Parathyroid adenoma (tissue), 2 donors: ENCODE measurements around the gene TYMP.
"Not testable (repeated sequence)": the region's sequence is repeated elsewhere in the genome, so short reads cannot be mapped to it uniquely, and the experiment has no call there.

Experiments used
- H2AFZ ChIP-seq: fragments of 300-600 bp; sonication (generic); one replicate; pipeline ENCODE4 v1.7.0; 2017; ENCODE audit warnings: antibody characterized with exemption, mild to moderate bottlenecking
- H3K27ac ChIP-seq: fragments of 300-600 bp; sonication (generic); one replicate; pipeline ENCODE4 v1.7.0; 2017
- H3K27me3 ChIP-seq: fragments of 300-600 bp; sonication (generic); one replicate; pipeline ENCODE4 v1.7.0; 2017; ENCODE audit warnings: low read length; ENCODE audit not compliant: control insufficient read depth, insufficient read depth
- H3K36me3 ChIP-seq: fragments of 300-600 bp; sonication (generic); one replicate; pipeline ENCODE4 v1.7.0; 2017; ENCODE audit warnings: low read length; ENCODE audit not compliant: control insufficient read depth, insufficient read depth
- H3K4me1 ChIP-seq: fragments of 300-600 bp; sonication (generic); one replicate; pipeline ENCODE4 v1.7.0; 2017; ENCODE audit warnings: control low read depth
- H3K4me2 ChIP-seq: fragments of 300-600 bp; sonication (generic); one replicate; pipeline ENCODE4 v1.7.0; 2017; ENCODE audit warnings: low read length
- H3K4me3 ChIP-seq: fragments of 300-600 bp; sonication (generic); one replicate; pipeline ENCODE4 v1.7.0; 2017; ENCODE audit warnings: low read depth, low read length
- H3K79me2 ChIP-seq: fragments of 300-600 bp; sonication (generic); one replicate; pipeline ENCODE4 v1.7.0; 2017; ENCODE audit warnings: control low read depth
- H3K9ac ChIP-seq: fragments of 300-600 bp; sonication (generic); one replicate; pipeline ENCODE4 v1.7.0; 2017; ENCODE audit warnings: mild to moderate bottlenecking
- H3K9me3 ChIP-seq: fragments of 300-600 bp; sonication (generic); one replicate; pipeline ENCODE4 v1.7.0; 2017; ENCODE audit warnings: low read length; ENCODE audit not compliant: control insufficient read depth
- CTCF ChIP-seq: fragments of 300-600 bp; sonication (generic); IDR thresholded peaks from one replicate; pipeline ENCODE4 v1.7.0; 2017; ENCODE audit warnings: antibody characterized with exemption, mild to moderate bottlenecking
- donor health status: primary hyperparathyroidism.

TYMP gene

DNA sequence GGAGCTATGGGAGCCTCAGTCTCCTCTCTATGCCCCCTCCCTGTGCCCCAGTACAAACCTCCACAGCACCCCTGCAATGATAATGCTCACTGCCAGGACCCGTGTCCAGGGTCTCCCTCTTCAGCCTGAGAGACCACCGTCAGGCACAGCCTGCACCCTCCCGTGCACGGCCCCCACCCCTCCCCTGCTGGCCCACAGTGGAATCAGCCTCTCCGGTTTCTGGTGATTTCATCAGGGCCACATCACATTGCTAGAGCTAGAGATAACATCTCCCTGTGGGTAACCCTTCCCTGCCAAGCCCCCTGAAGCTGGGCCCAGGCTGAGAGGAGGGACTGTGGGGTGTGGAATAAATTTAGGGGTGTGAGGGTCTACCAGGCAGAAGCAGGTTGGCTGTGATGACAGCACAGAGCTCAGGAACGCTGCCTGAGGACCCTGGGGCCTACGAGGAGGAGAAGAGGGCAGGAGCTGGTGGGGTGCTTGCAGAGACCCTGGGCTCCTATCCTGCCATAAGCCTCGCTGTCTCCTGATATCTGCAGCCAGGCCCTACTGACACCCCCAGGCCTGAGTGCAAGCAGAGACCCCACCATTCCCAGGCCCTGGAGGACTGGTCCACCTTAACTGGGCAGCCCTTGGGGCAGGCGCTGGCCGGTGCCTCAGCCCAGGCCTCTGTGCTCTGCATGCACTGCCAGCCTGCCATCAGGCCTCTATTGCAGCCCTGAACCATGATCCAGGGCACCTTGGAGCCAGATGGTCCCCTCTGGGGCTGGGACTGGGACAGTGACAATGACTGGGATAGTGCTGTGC lies 15.9 kb upstream of the TYMP start, which contains the start of gene KLHDC7B:
Gene KLHDC7B, plus strand, starts transcription at position 378 of the 804 bp plus-strand sequence. Its CDS starts 345 bp downstream, at position 723.
- Histone ChIP-seq H3K27ac (peak within 1 kb of the TSS; percentile 86), H3K4me3 (peak within 1 kb of the TSS; percentile 19), H3K4me2 (peak within 1 kb of the TSS; percentile 56), H3K79me2 (no peaks in the 10 kb centered on the region), H3K9ac (no peak within 1 kb of the TSS), H3K4me1 (peaks cover 7% of the 10 kb centered on the region), H2AFZ (peak within 1 kb of the TSS; percentile 70), H3K27me3 (no peaks in the 10 kb centered on the region), H3K36me3 (no peaks in the 10 kb centered on the region), H3K9me3 (no peaks in the 10 kb centered on the region)
- peak; percentile 12 for TF ChIP-seq CTCF

- H3K27ac ChIP-seq: peak overlapping the region; percentile 86
- H3K9ac ChIP-seq: no peak overlapping the region
- no peak overlapping the region for H3K4me3 ChIP-seq
- peak overlapping the region; percentile 65 for H2AFZ ChIP-seq
- H3K27me3 ChIP-seq: no peaks in the 10 kb centered on the region
- peak overlapping the region; percentile 56 for H3K4me2 ChIP-seq
- H3K36me3 ChIP-seq: no peaks in the 10 kb centered on the region
- no peaks in the 10 kb centered on the region for H3K79me2 ChIP-seq
- TF ChIP-seq CTCF: no peak
- peaks cover 7% of the 10 kb centered on the region for H3K4me1 ChIP-seq
- no peaks in the 10 kb centered on the region for H3K9me3 ChIP-seq
Observed at GRCh38 chr22:50544746-50545253, 15.0 kb upstream of the TYMP start.

- Histone ChIP-seq H3K9me3 (no peaks in the 10 kb centered on the region), H3K27ac (peak overlapping the region; percentile 86), H3K36me3 (no peaks in the 10 kb centered on the region), H2AFZ (peak overlapping the region; percentile 65), H3K4me1 (peaks cover 7% of the 10 kb centered on the region), H3K4me2 (peak overlapping the region; percentile 71), H3K27me3 (no peaks in the 10 kb centered on the region), H3K79me2 (no peaks in the 10 kb centered on the region), H3K9ac (no peak overlapping the region), H3K4me3 (peak overlapping the region; percentile 36)
- peak; percentile 66 for TF ChIP-seq CTCF
Observed at GRCh38 chr22:50544078-50544745, 14.4 kb upstream of the TYMP start.

- no peak overlapping the region for H3K4me2 ChIP-seq
- peak overlapping the region; percentile 53 for H3K27ac ChIP-seq
- H2AFZ ChIP-seq: no peak overlapping the region
- H3K79me2 ChIP-seq: no peaks in the 10 kb centered on the region
- H3K36me3 ChIP-seq: no peaks in the 10 kb centered on the region
- peaks cover 7% of the 10 kb centered on the region for H3K4me1 ChIP-seq
- H3K4me3 ChIP-seq: no peak overlapping the region
- no peak overlapping the region for H3K9ac ChIP-seq
- TF ChIP-seq CTCF: no peak
- H3K9me3 ChIP-seq: no peaks in the 10 kb centered on the region
- H3K27me3 ChIP-seq: no peaks in the 10 kb centered on the region
Observed at GRCh38 chr22:50542416-50542927, 12.7 kb upstream of the TYMP start.

DNA sequence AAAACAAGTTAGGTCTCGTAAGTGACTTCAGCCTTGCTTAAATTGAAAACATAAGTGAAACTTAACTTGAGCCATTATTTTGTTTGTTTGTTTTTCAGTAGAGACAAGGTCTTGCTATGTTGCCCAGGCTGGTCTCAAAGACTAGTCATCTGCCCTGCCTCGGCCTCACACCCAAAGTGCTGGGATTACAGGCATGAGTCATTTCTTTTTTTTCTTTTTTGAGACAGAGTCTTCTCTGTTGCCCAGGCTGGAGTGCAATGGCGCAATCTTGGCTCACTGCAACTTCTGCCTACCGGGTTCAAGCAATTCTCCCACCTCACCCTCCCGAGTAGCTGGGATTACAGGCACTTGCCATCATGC lies 11.8 kb upstream of the TYMP start:
- H3K4me3 ChIP-seq, H3K36me3 ChIP-seq, H2AFZ ChIP-seq, H3K9me3 ChIP-seq, H3K4me2 ChIP-seq, H3K9ac ChIP-seq, H3K27me3 ChIP-seq, H3K79me2 ChIP-seq, H3K4me1 ChIP-seq: not testable (repeated sequence)
- H3K27ac ChIP-seq: peak overlapping the region; percentile 53
